AG04450 (cell line): ENCODE data around the gene SEPTIN8. TPM values are rescaled to one million over a fixed set of nuclear protein-coding genes. Genes with fewer than 3 reads are reported as not detected.

ENCODE experiments used
- CTCF ChIA-PET: fragments of 300-600, 350-600 bp; formaldehyde crosslinking; extraction: SDS; loops from one replicate; lab custom pipeline; 2022; ENCODE audit warnings: antibody characterized with exemption, inconsistent platforms; lab: Charles Lee
- POLR2A ChIA-PET: fragments of 350-600 bp; formaldehyde crosslinking; extraction: SDS; loops from one replicate; lab custom pipeline; 2021; ENCODE audit warnings: antibody characterized with exemption, inconsistent platforms; lab: Yijun Ruan, JAX
- DNase-seq: peaks from one replicate; pipeline ENCODE4 v3.0.0-alpha.2; 2011; ENCODE audit warnings: low read depth, low spot score
- H3K27ac ChIP-seq: one replicate; pipeline ENCODE4 v1.5.1; 2012; ENCODE audit warnings: low read depth, low read length, control low read depth
- H3K27me3 ChIP-seq: one replicate; pipeline ENCODE4 v1.6.0; 2012; ENCODE audit warnings: low read length; ENCODE audit not compliant: control insufficient read depth, insufficient read depth
- H3K4me3 ChIP-seq: 2 replicates; pipeline ENCODE4 v1.5.1; 2011; ENCODE audit warnings: mild to moderate bottlenecking, low read depth, low read length, control low read depth
- H3K9me3 ChIP-seq: 2 replicates; pipeline ENCODE4 v1.5.1; 2012; ENCODE audit warnings: low read length; ENCODE audit not compliant: control insufficient read depth, insufficient read depth
- CTCF ChIP-seq: IDR thresholded peaks from 2 replicates; pipeline ENCODE4 v1.5.1; 2011; ENCODE audit warnings: low read depth, low read length, control low read depth, inconsistent platforms
- polyA minus RNA-seq: library from RNA; depleted of rRNA, polyadenylated mRNA; stranded (reverse); fragments of >200 nt; gene quantifications from 2 replicates; pipeline ENCODE4 v1.2.3, GENCODE V29; 2011; rRNA and poly(A)+ RNA removed
- polyA plus RNA-seq: library from polyadenylated mRNA; depleted of rRNA; stranded (reverse); fragments of >200 nt; gene quantifications from 2 replicates; pipeline ENCODE4 v1.2.3, GENCODE V29; 2011; rRNA removed

The SEPTIN8 gene
- polyA plus RNA-seq, result 62.4 and 70.0 TPM in 2 replicates
- polyA minus RNA-seq, result 49.2 and 55.2 TPM in 2 replicates

- Histone ChIP-seq H3K9me3 (no peaks in the 10 kb centered on the region), H3K27me3 (no peaks in the 10 kb centered on the region), H3K4me3 (peak within 1 kb of the TSS; percentile 79), H3K27ac (no peak within 1 kb of the TSS)
- DNase-seq, result no peak
- ChIA-PET CTCF (interaction anchor here (1.9 kb wide), 1 partner anchor 43 kb away, joined by 11 read pairs; no protein-coding TSS in a partner anchor), POLR2A (interaction anchor here (0.7 kb wide), 1 partner anchor 351 kb away, joined by 3 read pairs; no protein-coding TSS in a partner anchor)
- no peak for TF ChIP-seq CTCF
Observed at GRCh38 chr5:132777209-132778069, at the start of gene SEPTIN8. SEPTIN8 (minus strand) TSS chr5:132777239; CDS start chr5:132777137, 102 bp downstream.

GRCh38 chr5:132826424-132827082 is 49.5 kb upstream of the SEPTIN8 start:
- ChIA-PET POLR2A (no interaction called here), CTCF (interaction anchor here (1.2 to 5.3 kb wide), 3 partner anchors 9 to 440 kb away, joined by 3 to 35 read pairs (median 4); no protein-coding TSS in a partner anchor)
- TF ChIP-seq CTCF, result no peak
- H3K9me3 ChIP-seq, result no peaks in the 10 kb centered on the region
- H3K4me3 ChIP-seq, result no peak overlapping the region
- H3K27ac ChIP-seq, result no peak overlapping the region
- no peak for DNase-seq
- no peaks in the 10 kb centered on the region for H3K27me3 ChIP-seq

GRCh38 chr5:132825834-132826391 is 48.9 kb upstream of the SEPTIN8 start:
- Histone ChIP-seq H3K27me3 (no peaks in the 10 kb centered on the region), H3K4me3 (no peak overlapping the region), H3K9me3 (no peaks in the 10 kb centered on the region), H3K27ac (no peak overlapping the region)
- DNase-seq, result no peak
- TF ChIP-seq CTCF, result no peak
- ChIA-PET POLR2A (no interaction called here), CTCF (interaction anchor here (1.2 to 5.3 kb wide), 3 partner anchors 8 to 439 kb away, joined by 3 to 35 read pairs (median 4); no protein-coding TSS in a partner anchor)

GRCh38 chr5:132825033-132825833 is 48.2 kb upstream of the SEPTIN8 start:
- Histone ChIP-seq H3K27me3 (no peaks in the 10 kb centered on the region), H3K9me3 (no peaks in the 10 kb centered on the region), H3K27ac (no peak overlapping the region), H3K4me3 (no peak overlapping the region)
- CTCF ChIA-PET, result no interaction called here
- POLR2A ChIA-PET, result no interaction called here
- no peak for DNase-seq
- no peak for TF ChIP-seq CTCF
